CD8-positive, alpha-beta memory T cell (primary cell): ENCODE results near the gene SELENOS. TPM values are rescaled to one million over a fixed set of nuclear protein-coding genes. Genes with fewer than 3 reads are reported as not detected.

Experiments
- CTCF ChIA-PET: fragments of 350-600 bp; sonication (Branson Sonifier 250); formaldehyde crosslinking; loops from one replicate; lab custom pipeline; 2021; ENCODE audit warnings: antibody characterized with exemption; lab: Charles Lee
- POLR2A ChIA-PET: fragments of 350-600 bp; sonication (Branson Sonifier 250); formaldehyde crosslinking; loops from one replicate; lab custom pipeline; 2021; ENCODE audit warnings: antibody characterized with exemption; lab: Charles Lee
- DNase-seq, 5 donors: peaks; one replicate each; pipeline versions ENCODE4 v3.0.0 to v3.0.0-alpha.2; 2020 to 2022; ENCODE audit warnings: mixed read lengths in 1 of 5
- H3K27ac ChIP-seq: one replicate; pipeline ENCODE4 v1.7.0; 2013; ENCODE audit warnings: low read depth, mild to moderate bottlenecking, low read length, moderate library complexity
- H3K27me3 ChIP-seq: 2 replicates; pipeline ENCODE4 v1.7.0; 2013; ENCODE audit warnings: low read length, mild to moderate bottlenecking; ENCODE audit not compliant: insufficient read depth, poor library complexity, severe bottlenecking
- H3K36me3 ChIP-seq: 2 replicates; pipeline ENCODE4 v1.7.0; 2013; ENCODE audit warnings: mild to moderate bottlenecking, low read length, moderate library complexity; ENCODE audit not compliant: insufficient read depth
- H3K4me1 ChIP-seq: 2 replicates; pipeline ENCODE4 v1.7.0; 2013; ENCODE audit warnings: mild to moderate bottlenecking, low read length, moderate library complexity; ENCODE audit not compliant: insufficient read depth
- H3K4me3 ChIP-seq: 2 replicates; pipeline ENCODE4 v1.7.0; 2013; ENCODE audit warnings: mild to moderate bottlenecking, low read length
- H3K9me3 ChIP-seq: 2 replicates; pipeline ENCODE4 v1.7.0; 2013; ENCODE audit warnings: mild to moderate bottlenecking, low read length
- H3K27ac Mint-ChIP-seq, 8 donors: one replicate each; pipeline ENCODE4 v1.8.0; 2020 to 2021; ENCODE audit warnings: mixed read lengths in 8 of 8, mild to moderate bottlenecking in 6 of 8, inconsistent platforms in 3 of 8, moderate library complexity in 3 of 8
- H3K27me3 Mint-ChIP-seq, 2 donors: one replicate each; pipeline ENCODE4 v1.8.0; 2020 to 2021; ENCODE audit warnings: mixed read lengths in 2 of 2, mild to moderate bottlenecking in 1 of 2, moderate library complexity in 1 of 2
- H3K36me3 Mint-ChIP-seq, 3 donors: one replicate each; pipeline ENCODE4 v1.8.0; 2020 to 2021; ENCODE audit warnings: mixed read lengths in 3 of 3, inconsistent platforms in 1 of 3, mild to moderate bottlenecking in 1 of 3
- H3K4me1 Mint-ChIP-seq, 3 donors: one replicate each; pipeline ENCODE4 v1.8.0; 2020 to 2021; ENCODE audit warnings: mixed read lengths in 3 of 3, inconsistent platforms in 1 of 3, mild to moderate bottlenecking in 1 of 3
- H3K4me3 Mint-ChIP-seq, 7 donors: one replicate each; pipeline ENCODE4 v1.8.0; 2020 to 2021; ENCODE audit warnings: mixed read lengths in 7 of 7, mild to moderate bottlenecking in 6 of 7, moderate library complexity in 4 of 7, inconsistent platforms in 2 of 7
- H3K9me3 Mint-ChIP-seq, 5 donors: one replicate each; pipeline ENCODE4 v1.8.0; 2020 to 2022; ENCODE audit warnings: mixed read lengths in 5 of 5, mild to moderate bottlenecking in 3 of 5, moderate library complexity in 2 of 5, inconsistent platforms in 1 of 5
- polyA plus RNA-seq: library from polyadenylated mRNA; unstranded; fragments of 300-500 nt; fragmentation: Illumina TruSeq; gene quantifications from one replicate; pipeline ENCODE4 v1.2.3, GENCODE V29; 2021
- total RNA-seq, 2 experiments: library from RNA; stranded (reverse); gene quantifications; one replicate each; pipeline ENCODE4 v1.2.3, GENCODE V29; 2021

Gene SELENOS
- total and polyA plus RNA-seq, 3 experiments from 2014 or later: 46.7 to 81.2 (median 47.8) TPM

GRCh38 chr15:101258238-101259144 lies 18.8 kb downstream of the SELENOS start:
- Mint-ChIP-seq H3K4me1 (peaks cover 0 to 5% (median 2%) of the 10 kb centered on the region in 3 donors), H3K9me3 (no peaks in the 10 kb centered on the region), H3K36me3 (no peaks in the 10 kb centered on the region), H3K27ac (no peak overlapping the region), H3K4me3 (peak overlapping the region in 1 of 7 donors; percentile 28), H3K27me3 (peaks cover 10 to 16% of the 10 kb centered on the region in 2 donors)
- H3K4me1 ChIP-seq: no peaks in the 10 kb centered on the region
- H3K27ac ChIP-seq: no peak overlapping the region
- no peak overlapping the region for H3K4me3 ChIP-seq
- ChIA-PET CTCF (interaction anchor here (0.6 to 3.4 kb wide), 25 partner anchors 9 to 378 kb away, joined by 3 to 43 read pairs (median 5); no protein-coding TSS in a partner anchor), POLR2A (no interaction called here)
- DNase-seq: peak; percentile 27 to 64 (median 45)
- H3K27me3 ChIP-seq: no peaks in the 10 kb centered on the region
- no peaks in the 10 kb centered on the region for H3K36me3 ChIP-seq
- H3K9me3 ChIP-seq: no peaks in the 10 kb centered on the region

- H3K4me1 ChIP-seq: peaks cover 6% of the 10 kb centered on the region
- POLR2A ChIA-PET: no interaction called here
- Mint-ChIP-seq H3K4me1 (peaks cover 10 to 12% (median 11%) of the 10 kb centered on the region in 3 donors), H3K9me3 (no peaks in the 10 kb centered on the region), H3K36me3 (peaks cover 0 to 6% (median 0%) of the 10 kb centered on the region in 3 donors), H3K27ac (no peak overlapping the region), H3K27me3 (peaks cover 9 to 10% of the 10 kb centered on the region in 2 donors), H3K4me3 (peak overlapping the region in 1 of 7 donors; percentile 23)
- no peaks in the 10 kb centered on the region for H3K36me3 ChIP-seq
- H3K27ac ChIP-seq: no peak overlapping the region
- DNase-seq: no peak
- H3K9me3 ChIP-seq: no peaks in the 10 kb centered on the region
- CTCF ChIA-PET: interaction anchor here (2.0 to 3.4 kb wide), 6 partner anchors 14 to 174 kb away, joined by 5 to 43 read pairs (median 16); no protein-coding TSS in a partner anchor
- no peak overlapping the region for H3K4me3 ChIP-seq
- H3K27me3 ChIP-seq: no peaks in the 10 kb centered on the region
These were observed 20.5 kb downstream of the SELENOS start for GRCh38 chr15:101256757-101257156.

- H3K36me3 ChIP-seq: no peaks in the 10 kb centered on the region
- POLR2A ChIA-PET: no interaction called here
- Mint-ChIP-seq H3K36me3 (peaks cover 0 to 6% (median 0%) of the 10 kb centered on the region in 3 donors), H3K27me3 (peaks cover 6 to 10% of the 10 kb centered on the region in 2 donors), H3K27ac (peak overlapping the region in 1 of 8 donors; percentile 60), H3K4me1 (peaks cover 10 to 13% (median 11%) of the 10 kb centered on the region in 3 donors), H3K9me3 (no peaks in the 10 kb centered on the region), H3K4me3 (peak overlapping the region in 1 of 7 donors; percentile 50)
- peaks cover 7% of the 10 kb centered on the region for H3K4me1 ChIP-seq
- DNase-seq: no peak
- CTCF ChIA-PET: interaction anchor here (0.8 to 3.4 kb wide), 2 partner anchors 13 to 167 kb away, joined by 3 to 38 read pairs; no protein-coding TSS in a partner anchor
- H3K27me3 ChIP-seq: no peaks in the 10 kb centered on the region
- H3K9me3 ChIP-seq: no peaks in the 10 kb centered on the region
- no peak overlapping the region for H3K4me3 ChIP-seq
- no peak overlapping the region for H3K27ac ChIP-seq
These were observed 21.6 kb downstream of the SELENOS start for GRCh38 chr15:101255615-101256241.

GRCh38 chr15:101255051-101255395 lies 22.3 kb downstream of the SELENOS start:
- H3K4me1 Mint-ChIP-seq: peaks cover 17 to 20% (median 18%) of the 10 kb centered on the region in 3 donors
- no peaks in the 10 kb centered on the region for H3K9me3 ChIP-seq
- H3K36me3 ChIP-seq: no peaks in the 10 kb centered on the region
- no peak overlapping the region for H3K4me3 ChIP-seq
- H3K4me1 ChIP-seq: peaks cover 14% of the 10 kb centered on the region
- ChIA-PET CTCF (interaction anchor here (0.8 to 2.0 kb wide), 2 partner anchors 165 to 167 kb away, joined by 3 to 9 read pairs; no protein-coding TSS in a partner anchor), POLR2A (no interaction called here)
- peak overlapping the region; percentile 12 for H3K27ac ChIP-seq
- no peak for DNase-seq
- peaks cover 3 to 10% of the 10 kb centered on the region in 2 donors for H3K27me3 Mint-ChIP-seq
- H3K36me3 Mint-ChIP-seq: peaks cover 0 to 8% (median 0%) of the 10 kb centered on the region in 3 donors
- no peaks in the 10 kb centered on the region for H3K9me3 Mint-ChIP-seq
- H3K4me3 Mint-ChIP-seq: peak overlapping the region in 1 of 7 donors; percentile 48
- H3K27ac Mint-ChIP-seq: no peak overlapping the region
- H3K27me3 ChIP-seq: no peaks in the 10 kb centered on the region

- Histone ChIP-seq H3K4me3 (no peak overlapping the region), H3K4me1 (peaks cover 18% of the 10 kb centered on the region), H3K27ac (no peak overlapping the region), H3K36me3 (no peaks in the 10 kb centered on the region), H3K9me3 (no peaks in the 10 kb centered on the region), H3K27me3 (no peaks in the 10 kb centered on the region)
- POLR2A ChIA-PET: no interaction called here
- DNase-seq: no peak
- peaks cover 23 to 26% (median 25%) of the 10 kb centered on the region in 3 donors for H3K4me1 Mint-ChIP-seq
- H3K27ac Mint-ChIP-seq: no peak overlapping the region
- CTCF ChIA-PET: interaction anchor here (0.8 to 2.0 kb wide), 4 partner anchors 10 to 239 kb away, joined by 3 to 9 read pairs (median 4); no protein-coding TSS in a partner anchor
- no peaks in the 10 kb centered on the region for H3K9me3 Mint-ChIP-seq
- H3K4me3 Mint-ChIP-seq: peak overlapping the region in 2 of 7 donors; percentile 12 to 48
- H3K27me3 Mint-ChIP-seq: peaks cover 0 to 8% of the 10 kb centered on the region in 2 donors
- peaks cover 0 to 8% (median 0%) of the 10 kb centered on the region in 3 donors for H3K36me3 Mint-ChIP-seq
These were observed 22.9 kb downstream of the SELENOS start for GRCh38 chr15:101254157-101255050.

- Histone ChIP-seq H3K4me1 (peaks cover 18% of the 10 kb centered on the region), H3K9me3 (no peaks in the 10 kb centered on the region), H3K27me3 (no peaks in the 10 kb centered on the region), H3K36me3 (no peaks in the 10 kb centered on the region), H3K4me3 (peak overlapping the region; percentile 61), H3K27ac (peak overlapping the region; percentile 51)
- H3K36me3 Mint-ChIP-seq: peaks cover 0 to 11% (median 0%) of the 10 kb centered on the region in 3 donors
- peaks cover 32 to 39% (median 37%) of the 10 kb centered on the region in 3 donors for H3K4me1 Mint-ChIP-seq
- no peaks in the 10 kb centered on the region for H3K9me3 Mint-ChIP-seq
- peaks cover 0 to under 1% of the 10 kb centered on the region in 2 donors for H3K27me3 Mint-ChIP-seq
- DNase-seq: no peak
- ChIA-PET CTCF (interaction anchor here (0.8 to 1.6 kb wide), 2 partner anchors 237 to 244 kb away, joined by 3 to 5 read pairs; no protein-coding TSS in a partner anchor), POLR2A (interaction anchor here (1.4 to 2.1 kb wide), 2 partner anchors 11 to 13 kb away, joined by 3 to 15 read pairs; no protein-coding TSS in a partner anchor)
- H3K27ac Mint-ChIP-seq: peak overlapping the region; percentile 89 to 93 (median 91)
- H3K4me3 Mint-ChIP-seq: peak overlapping the region; percentile 87 to 98 (median 95)
These were observed 24.4 kb downstream of the SELENOS start for GRCh38 chr15:101252836-101253235.
